GM18867 (cell line): ENCODE measurements around the gene PLCH2.

Experiments
- ATAC-seq: cut with Tn5 transposase; IDR thresholded peaks from one replicate; pipeline ENCODE4 v1.9.1; 2021; ENCODE audit warnings: mild to moderate bottlenecking, moderate library complexity; ENCODE audit not compliant: unreplicated experiment

PLCH2 gene

DNA sequence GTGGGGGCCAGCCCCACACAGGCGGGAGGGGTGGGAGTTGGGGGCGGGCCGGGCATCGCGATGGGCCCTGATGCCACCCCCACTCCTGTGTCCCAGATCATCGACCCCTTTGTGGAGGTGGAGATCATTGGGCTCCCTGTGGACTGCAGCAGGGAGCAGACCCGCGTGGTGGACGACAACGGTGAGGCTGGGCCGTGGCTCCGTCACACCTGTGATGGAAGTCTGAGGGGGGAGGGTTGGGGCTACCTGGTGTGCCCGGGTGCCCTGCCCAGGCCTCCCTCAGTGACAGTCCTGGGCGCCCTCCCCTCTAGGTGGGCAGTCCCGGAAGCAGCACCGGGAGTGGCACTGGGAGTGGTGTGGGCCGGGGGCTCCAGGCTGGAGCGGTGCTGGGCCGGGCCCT, 22.6 kb downstream of the PLCH2 start:
- ATAC-seq, result no peak

DNA sequence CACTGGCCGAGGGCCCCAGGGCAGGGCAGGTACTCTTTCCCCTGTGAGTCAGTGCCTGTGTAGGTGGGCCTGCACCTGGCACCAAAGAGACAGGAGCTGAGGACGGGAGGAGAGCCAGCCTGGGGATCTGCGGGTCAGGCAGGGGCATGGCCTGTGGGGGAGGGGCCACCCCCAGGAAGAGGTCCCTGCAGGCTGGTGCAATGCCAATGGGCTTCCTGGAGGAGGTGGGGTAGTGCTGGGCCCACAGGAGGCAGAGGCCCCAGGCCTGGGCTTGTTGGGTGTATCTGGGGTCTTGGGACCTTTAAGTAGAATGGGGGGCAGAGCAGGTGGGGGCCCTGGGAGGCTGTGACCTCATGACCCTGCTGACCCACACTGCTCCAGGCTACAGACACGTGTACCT, 23.2 kb downstream of the PLCH2 start:
- no peak for ATAC-seq

DNA sequence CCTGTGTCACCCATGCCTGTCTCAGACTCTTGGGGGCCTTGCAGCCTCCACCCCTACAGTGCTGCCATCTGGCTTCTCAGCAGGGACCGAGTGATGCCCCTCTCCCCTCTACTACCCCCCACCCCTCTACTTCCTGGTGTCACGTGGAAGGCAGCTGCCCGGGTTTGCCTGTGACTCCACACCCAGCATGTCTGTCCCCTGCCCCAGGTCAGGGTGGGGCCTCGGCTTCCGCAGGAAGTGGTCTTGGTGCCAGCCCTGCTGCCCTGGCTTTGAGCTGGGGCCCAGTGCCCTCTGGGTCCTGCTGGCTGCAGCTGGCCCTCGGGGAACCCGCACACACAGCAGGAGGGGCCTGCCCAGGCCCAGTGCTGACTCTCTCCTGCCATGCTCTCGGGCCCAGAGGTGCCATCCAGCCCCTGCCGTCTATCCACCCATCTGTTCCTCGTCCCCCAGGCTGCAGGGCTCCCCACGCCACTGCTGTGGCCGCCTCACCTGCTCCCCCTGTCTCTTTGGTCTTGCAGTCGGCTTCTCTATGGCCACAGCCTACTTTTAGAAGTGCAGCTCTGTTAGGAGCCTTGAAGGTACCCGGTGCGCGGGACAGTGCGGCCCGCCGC, 24.0 kb downstream of the PLCH2 start:
- no peak for ATAC-seq

DNA sequence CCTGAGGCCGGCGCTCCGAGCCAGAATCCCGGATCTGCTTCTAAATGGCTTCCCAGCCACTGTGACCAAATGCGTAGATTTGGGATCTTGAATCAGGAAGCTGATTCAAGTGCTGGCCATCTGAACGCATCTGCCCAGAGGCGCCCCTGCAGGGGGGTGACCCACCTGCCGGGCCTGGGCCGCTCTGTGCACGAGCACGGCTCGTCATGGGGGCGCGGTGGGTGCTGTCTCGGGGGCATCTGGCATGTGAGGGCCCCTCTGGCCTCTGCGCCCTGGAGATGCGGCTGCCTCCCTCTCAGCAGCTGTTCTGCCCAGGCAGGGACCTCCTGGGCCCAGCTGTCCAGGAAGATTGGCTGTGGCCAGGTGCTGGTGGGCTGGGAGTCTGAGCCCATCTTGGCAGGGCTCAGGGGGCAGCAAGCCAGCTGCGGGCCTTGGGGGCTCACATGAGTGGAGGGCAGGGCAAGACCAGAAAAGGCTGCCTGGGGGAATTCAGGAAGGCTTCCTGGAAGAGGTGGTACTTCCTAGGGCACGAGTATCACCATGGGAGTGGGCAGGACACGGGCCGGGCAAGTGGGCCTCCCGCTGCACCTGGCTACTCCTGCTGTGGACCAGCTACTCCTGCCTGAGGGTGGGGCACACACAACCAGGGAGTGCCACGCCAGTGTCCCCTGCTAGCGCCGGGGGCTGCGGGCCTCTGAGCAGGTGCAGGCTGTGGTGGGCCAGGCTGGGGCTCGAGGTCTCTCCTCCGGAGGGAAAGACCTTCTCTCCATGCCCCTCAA, 25.1 kb downstream of the PLCH2 start:
- ATAC-seq, result no peak

DNA sequence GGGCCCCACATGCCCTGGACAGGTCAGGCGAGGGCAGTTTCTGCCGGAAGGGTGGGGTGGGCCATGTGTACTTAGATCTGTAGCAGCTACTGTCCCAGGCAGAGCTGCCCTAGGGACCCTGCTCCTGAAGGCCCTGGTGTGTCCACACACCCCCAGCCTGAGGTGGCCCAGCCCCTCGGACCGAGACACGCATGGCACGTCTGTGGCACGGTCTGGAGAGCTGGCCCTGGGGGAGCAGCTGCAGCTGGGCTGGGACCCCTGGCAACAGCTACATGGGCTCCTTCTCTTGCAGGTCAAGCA, 25.7 kb downstream of the PLCH2 start:
- ATAC-seq, result no peak

DNA sequence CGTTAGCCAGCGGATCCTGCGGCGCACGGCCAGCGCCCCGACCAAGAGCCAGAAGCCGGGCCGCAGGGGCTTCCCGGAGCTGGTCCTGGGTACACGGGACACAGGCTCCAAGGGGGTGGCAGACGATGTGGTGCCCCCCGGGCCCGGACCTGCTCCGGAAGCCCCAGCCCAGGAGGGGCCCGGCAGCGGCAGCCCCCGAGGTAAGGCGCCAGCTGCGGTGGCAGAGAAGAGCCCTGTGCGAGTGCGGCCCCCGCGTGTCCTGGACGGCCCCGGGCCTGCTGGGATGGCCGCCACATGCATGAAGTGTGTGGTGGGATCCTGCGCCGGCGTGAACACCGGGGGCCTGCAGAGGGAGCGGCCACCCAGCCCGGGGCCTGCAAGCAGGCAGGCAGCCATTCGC, 26.1 kb downstream of the PLCH2 start:
- ATAC-seq, result no peak

DNA sequence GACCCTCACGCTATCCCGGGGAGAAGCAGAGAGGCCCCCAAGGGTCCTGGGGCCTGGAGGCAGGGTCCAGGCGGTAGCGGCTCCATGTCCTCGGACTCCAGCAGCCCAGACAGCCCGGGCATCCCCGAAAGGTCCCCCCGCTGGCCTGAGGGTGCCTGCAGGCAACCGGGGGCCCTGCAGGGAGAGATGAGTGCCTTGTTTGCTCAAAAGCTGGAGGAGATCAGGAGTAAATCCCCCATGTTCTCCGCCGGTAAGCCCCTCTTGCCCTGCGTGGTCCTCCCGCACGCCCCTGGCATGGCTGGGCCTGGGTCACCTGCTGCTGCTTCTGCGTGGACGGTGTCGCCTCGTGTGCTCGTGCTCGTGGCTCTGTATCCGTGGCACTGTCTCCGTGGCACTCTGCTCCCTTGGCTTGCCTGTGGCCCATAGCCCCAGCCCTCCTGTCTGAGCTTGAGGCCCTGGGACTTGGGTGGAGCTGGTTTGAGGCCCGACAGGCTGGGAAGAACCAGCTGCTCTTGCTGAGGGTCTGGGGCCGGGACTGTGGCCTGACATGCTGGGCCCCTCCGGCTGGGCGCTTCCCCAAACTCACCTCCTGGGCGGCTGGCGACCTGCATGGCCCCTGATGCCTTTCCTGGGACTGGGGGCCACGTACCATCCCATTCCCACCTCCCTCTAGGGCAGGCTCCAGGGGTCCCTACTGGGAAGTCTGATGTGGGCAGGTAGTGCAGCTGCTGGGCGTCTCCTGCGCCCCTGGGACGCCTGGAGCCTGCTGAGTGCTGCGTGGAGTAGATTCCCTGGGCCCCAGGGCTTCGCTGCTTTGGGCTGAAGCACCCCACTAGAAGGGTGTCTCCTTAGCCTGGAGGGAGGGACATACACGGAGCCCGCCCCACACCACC, 26.8 kb downstream of the PLCH2 start:
- ATAC-seq, result no peak

DNA sequence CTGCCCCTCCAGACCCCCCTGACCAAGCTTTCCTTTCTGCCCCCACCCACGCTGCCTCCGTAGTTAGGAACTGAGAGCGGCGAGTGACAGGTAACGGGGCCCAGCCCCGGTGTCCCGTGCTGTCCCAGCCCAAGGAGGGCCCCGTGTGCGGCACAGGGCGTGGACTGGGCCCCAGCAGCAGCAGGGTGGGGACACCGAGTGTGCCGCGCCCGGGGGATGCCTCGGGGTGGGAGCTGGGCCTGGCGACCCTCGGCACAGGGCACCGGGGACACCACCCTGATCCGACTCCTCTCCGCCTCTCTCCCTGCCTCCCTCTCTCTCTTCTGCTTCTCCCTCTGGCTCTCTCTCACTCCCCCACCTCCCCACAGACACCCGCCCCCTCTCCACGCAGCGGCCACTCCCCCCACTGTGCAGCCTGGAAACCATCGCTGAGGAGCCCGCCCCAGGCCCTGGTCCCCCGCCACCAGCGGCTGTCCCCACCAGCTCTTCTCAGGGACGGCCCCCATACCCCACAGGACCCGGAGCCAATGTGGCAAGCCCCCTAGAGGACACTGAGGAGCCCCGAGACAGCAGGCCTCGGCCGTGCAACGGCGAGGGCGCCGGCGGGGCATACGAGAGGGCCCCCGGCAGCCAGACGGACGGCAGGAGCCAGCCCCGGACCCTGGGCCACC, 27.6 kb downstream of the PLCH2 start:
- no peak for ATAC-seq

DNA sequence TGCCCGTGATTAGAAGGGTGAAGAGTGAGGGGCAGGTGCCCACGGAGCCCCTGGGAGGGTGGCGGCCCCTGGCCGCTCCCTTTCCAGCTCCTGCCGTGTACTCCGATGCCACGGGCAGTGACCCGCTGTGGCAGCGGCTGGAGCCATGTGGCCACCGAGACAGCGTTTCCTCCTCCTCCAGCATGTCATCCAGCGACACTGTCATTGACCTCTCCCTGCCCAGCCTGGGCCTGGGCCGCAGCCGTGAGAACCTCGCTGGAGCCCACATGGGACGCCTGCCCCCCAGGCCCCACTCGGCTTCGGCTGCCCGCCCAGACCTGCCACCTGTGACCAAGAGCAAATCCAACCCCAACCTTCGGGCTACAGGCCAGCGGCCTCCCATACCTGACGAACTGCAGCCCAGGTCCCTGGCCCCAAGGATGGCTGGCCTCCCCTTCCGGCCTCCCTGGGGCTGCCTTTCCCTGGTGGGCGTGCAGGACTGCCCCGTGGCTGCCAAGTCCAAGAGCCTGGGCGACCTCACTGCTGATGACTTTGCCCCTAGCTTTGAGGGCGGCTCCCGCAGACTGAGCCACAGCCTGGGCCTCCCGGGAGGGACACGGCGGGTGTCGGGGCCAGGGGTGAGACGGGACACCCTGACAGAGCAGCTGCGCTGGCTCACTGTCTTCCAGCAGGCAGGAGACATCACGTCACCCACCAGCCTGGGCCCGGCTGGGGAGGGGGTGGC, 28.3 kb downstream of the PLCH2 start:
- no peak for ATAC-seq

DNA sequence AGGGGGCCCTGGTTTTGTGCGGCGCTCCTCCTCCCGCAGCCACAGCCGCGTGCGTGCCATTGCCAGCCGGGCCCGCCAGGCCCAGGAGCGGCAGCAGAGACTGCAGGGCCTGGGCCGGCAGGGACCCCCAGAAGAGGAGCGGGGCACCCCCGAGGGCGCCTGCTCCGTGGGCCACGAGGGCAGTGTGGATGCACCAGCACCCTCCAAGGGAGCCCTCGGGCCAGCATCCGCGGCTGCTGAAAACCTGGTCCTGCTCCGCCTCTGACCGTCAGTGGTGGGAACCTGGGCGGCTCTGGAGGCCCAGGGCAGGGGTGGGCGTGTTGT, 28.8 kb downstream of the PLCH2 start:
- no peak for ATAC-seq

DNA sequence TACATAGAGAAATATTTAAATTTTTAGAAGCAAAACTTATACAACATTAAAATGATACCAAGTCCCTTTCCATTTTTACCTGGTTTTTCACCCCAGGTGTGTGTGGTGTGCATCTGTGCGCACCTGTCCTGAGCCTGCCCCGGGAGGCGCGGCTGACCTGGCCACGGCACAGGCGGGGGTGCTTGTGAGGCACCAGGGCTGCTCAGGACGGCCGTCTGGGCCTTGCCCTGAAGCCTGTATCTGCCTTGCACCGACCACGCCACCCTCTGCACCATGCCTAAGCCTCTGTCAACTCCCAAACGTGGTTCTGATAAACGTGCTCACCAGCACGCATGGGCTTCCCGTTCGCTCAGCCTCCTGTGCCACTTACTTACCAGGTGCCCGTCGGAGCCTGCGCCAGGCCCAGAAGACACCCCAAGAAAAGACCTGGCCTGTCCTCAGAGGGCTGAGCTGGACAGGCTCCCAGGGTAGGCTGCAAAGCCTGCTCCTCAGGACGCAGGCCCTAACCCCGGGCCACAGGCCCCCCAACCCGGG, 29.4 kb downstream of the PLCH2 start:
- no peak for ATAC-seq

DNA sequence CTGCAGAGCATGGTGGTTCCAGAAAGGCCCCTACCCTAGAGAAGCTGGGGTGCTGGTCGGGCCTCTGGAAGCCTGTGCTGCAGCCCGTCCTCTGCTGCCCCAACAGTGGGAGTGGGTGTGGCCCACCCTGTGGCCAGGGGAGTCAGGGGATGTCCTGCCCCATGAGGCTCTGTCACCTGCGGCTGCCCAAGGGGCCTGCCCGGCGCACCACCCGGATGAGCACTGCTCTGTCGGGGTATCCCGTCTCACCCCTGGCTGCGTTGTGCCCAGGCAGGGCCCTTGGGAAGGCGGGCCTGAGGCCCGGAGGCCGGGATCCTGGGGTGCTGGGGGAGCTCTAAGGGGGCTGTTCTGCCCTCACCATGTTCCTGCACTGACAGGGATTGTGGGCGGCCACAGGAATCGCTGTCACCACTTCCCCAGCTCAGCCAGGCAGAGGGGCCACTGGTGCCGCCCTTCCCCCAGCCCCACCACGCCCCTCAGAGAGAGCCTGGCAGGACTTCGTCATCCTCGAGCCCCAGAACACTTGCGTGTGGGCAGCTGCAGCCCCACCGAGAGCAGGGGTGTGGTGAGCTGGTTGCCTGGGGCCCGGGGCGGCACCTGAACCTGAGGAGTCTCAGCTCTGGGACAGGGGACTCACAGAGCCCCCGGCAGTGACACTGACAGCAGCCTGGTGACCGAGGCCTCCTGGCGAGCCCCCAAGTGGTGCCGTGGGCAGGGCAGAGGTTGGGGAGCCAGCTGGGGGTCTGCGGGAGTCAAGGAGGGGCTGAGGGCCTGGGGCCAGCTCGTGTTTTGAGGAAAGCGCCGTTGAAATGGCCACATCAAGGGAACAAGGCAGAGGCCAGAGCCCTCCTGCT, 30.1 kb downstream of the PLCH2 start:
- ATAC-seq, result no peak

DNA sequence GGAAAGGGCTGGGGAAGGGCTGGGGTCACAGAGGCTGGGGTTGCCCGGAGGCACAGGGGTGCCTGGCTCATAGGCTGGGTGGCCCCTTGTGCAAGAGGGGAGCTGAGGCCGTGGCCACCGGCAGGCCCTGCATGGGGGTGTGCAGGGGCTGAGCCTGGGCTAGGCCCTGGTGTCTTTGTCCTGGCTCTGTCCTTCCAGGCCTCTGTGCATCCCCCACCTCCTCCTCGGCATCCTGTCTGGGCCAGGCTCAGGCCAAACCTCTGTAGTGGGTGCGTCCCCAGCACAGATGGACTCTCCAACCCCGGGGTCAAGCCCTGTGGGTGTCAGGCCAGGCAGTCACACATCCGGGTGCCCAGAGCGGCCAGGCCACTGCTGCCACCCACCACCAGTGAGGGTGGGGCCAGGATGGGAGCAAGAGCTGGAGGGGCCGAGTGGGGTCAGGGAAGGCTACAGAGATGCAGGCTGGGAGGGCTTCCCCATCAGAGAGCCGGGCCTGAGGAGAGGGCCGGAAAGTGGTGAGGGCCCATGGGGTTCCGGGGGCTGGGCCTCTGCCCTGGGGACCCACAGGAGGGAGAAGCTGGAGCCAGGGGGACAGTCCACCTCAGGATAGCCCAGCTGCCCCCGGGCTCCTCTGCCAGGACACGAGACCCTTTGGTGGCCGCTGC, 30.9 kb downstream of the PLCH2 start:
- no peak for ATAC-seq

DNA sequence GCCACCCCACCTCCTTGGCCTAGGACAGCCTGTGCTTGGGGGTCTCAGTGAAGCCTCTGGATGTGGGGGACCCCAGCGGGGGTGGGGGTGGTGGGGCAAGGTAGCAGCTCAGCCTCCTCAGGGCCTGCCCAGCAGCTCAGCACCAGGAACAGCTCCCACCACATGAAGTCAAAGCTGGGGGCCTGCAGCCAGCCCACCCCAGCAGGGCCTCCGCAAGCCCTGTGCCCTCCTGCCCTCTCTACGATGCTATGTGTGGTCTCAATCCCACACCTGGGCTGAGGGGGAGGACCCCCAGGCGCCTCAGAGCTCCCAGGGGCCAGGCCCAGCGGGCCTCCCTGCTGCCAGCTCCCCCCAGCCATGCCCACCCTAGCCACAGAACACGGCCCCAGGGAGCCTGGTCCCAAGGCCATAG, 31.7 kb downstream of the PLCH2 start:
- ATAC-seq, result no peak

DNA sequence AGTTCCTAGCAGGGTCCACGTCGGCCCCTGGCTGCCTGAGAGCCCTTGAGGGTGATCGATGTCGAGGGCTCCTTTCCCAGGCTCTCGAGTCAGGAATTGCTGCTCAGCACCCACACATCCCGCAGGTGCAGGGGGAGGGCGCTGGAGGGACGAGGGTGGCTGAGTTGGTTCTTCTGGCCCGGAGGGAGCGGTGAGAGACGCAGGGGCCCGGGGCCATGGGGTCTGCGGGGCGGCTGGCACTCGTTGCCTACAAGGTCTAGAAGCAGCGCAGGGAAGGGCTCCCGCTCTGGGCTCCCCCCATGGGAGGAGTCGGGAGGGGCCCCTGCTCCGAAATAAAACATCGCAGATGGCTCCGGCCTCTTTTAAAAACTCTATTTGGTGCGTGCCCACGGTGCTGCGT, 32.1 kb downstream of the PLCH2 start:
- no peak for ATAC-seq

DNA sequence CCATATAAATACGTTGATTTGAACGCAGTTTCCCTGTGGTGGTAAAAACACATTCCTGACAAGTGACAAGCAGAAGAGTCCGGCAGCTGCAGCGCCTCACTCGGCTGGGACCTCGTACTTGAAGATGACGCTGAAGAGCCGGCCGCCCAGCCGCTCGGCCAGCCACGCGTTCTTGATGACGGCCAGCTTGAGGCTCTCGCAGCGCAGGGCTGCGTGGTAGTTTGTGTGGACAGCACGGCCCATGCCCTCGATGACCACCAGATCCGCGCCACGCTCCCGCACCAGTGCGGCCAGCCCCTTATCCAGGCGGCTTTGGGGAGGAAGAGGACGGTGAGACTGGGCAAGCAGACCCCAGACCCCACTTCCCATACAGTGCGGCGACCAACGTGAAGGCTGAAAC, 32.7 kb downstream of the PLCH2 start:
- no peak for ATAC-seq

DNA sequence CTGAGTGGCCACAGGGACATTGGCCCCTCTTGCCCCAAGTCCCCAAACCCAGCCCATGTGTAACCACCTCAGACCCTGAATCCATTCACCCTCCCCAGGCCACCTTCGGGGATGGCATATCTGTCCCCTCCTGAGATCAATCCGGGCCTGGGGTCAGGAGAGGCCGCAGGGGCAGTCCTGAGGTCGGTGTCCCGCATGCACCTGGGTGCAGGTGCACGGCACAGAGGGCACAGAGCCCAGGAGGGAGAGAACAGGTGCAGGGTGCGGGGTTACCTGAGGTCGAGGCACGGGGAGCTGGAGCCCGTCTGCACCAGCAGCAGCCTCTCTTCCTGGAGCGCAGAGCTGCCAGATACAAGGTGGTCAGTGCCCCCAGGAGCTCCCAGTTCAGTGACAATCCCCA, 33.5 kb downstream of the PLCH2 start:
- ATAC-seq, result no peak

DNA sequence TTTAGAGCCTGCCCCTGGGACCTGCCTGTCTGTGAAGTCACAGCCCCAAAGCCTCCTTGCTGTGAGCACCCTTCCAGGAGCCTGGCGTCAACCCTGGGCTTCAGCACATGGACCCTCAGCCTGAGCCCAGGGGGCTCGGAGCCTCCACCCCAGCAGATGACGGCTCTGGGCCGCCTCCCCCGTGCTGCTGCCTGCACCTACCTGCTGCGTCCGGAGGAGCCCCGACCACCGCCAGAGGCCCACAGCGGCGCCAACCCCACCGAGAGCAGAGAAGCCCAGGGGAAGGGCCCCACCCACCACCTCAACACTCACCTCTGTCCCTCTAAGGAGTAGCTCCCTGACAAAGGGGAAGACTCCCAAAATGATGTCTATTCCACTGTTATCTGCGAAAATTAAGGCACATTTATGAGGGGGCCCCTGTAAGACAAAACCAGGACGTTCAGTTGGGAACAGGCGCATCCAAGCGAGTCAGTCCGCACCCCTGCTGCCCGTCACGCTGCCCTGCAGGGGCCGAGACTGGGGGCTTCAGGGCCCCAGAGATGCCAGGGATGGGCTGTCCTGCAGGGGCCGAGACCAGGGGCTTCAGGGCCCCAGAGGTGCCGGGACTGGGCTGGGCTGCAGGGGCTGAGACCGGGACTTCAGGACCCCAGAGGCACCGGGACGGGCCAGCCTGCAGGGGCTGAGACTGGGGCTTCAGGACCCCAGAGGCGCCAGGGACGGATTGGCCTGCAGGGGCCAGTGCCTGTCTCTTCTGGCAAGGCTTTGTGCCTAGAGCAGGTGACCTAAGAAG, 34.5 kb downstream of the PLCH2 start:
- no peak for ATAC-seq
